ENCODE data around the gene CCL7.
"Not testable (repeated sequence)": the region's sequence is repeated elsewhere in the genome, so short reads cannot be mapped to it uniquely, and the experiment has no call there.

The CCL7 gene

GRCh38 chr17:34269969-34270368, at the start of gene CCL7:
CCL7 (plus strand) TSS chr17:34270221; CDS start chr17:34270291, 70 bp downstream.
- DNase-seq (ENCODE audit: low spot score) = no peak

GRCh38 chr17:34220752-34221395, 49.1 kb upstream of the CCL7 start:
- no peak for DNase-seq (ENCODE audit: low spot score)

- DNase-seq (ENCODE audit: low spot score) = no peak
These were observed 48.6 kb upstream of the CCL7 start for GRCh38 chr17:34221411-34221810.

- DNase-seq (ENCODE audit: low spot score) = no peak
These were observed 47.1 kb upstream of the CCL7 start for GRCh38 chr17:34222722-34223497.

- no peak for DNase-seq (ENCODE audit: low spot score)
These were observed 45.0 kb upstream of the CCL7 start for GRCh38 chr17:34225046-34225445.

GRCh38 chr17:34226011-34226743, 43.8 kb upstream of the CCL7 start:
- DNase-seq (ENCODE audit: low spot score) = no peak

GRCh38 chr17:34226744-34227034, 43.3 kb upstream of the CCL7 start:
- no peak for DNase-seq (ENCODE audit: low spot score)

- DNase-seq (ENCODE audit: low spot score) = not testable (repeated sequence)
These were observed 42.7 kb upstream of the CCL7 start for GRCh38 chr17:34227293-34227692.

- no peak for DNase-seq (ENCODE audit: low spot score)
These were observed 42.3 kb upstream of the CCL7 start for GRCh38 chr17:34227707-34228106.

GRCh38 chr17:34228781-34229180, 41.2 kb upstream of the CCL7 start:
- DNase-seq (ENCODE audit: low spot score) = no peak

GRCh38 chr17:34230342-34230741, 39.7 kb upstream of the CCL7 start:
- no peak for DNase-seq (ENCODE audit: low spot score)

- no peak for DNase-seq (ENCODE audit: low spot score)
These were observed 35.4 kb upstream of the CCL7 start for GRCh38 chr17:34234616-34235015.

- DNase-seq (ENCODE audit: low spot score) = no peak
These were observed 34.5 kb upstream of the CCL7 start for GRCh38 chr17:34235389-34236028.

GRCh38 chr17:34236281-34236892, 33.6 kb upstream of the CCL7 start:
- DNase-seq (ENCODE audit: low spot score) = no peak

GRCh38 chr17:34237458-34237857, 32.6 kb upstream of the CCL7 start:
- DNase-seq (ENCODE audit: low spot score) = no peak

GRCh38 chr17:34241062-34241461, 29.0 kb upstream of the CCL7 start:
- no peak for DNase-seq (ENCODE audit: low spot score)

- no peak for DNase-seq (ENCODE audit: low spot score)
These were observed 27.2 kb upstream of the CCL7 start for GRCh38 chr17:34242587-34243363.

- DNase-seq (ENCODE audit: low spot score) = no peak
These were observed 26.4 kb upstream of the CCL7 start for GRCh38 chr17:34243364-34244320.

GRCh38 chr17:34245351-34245905, 24.6 kb upstream of the CCL7 start:
- DNase-seq (ENCODE audit: low spot score) = no peak

GRCh38 chr17:34246446-34246845, 23.6 kb upstream of the CCL7 start:
- no peak for DNase-seq (ENCODE audit: low spot score)
